OCI-LY3 (cell line): ENCODE measurements around the gene TFR2.
"Not testable (repeated sequence)": the region's sequence is repeated elsewhere in the genome, so short reads cannot be mapped to it uniquely, and the experiment has no call there.

Experiments
- H2AFZ ChIP-seq: fragments of 200-600, 300-600 bp; shearing (Covaris generic); 2 replicates; pipeline ENCODE4 v1.6.0; 2014; ENCODE audit warnings: antibody characterized with exemption, low read depth, low read length
- H3K27ac ChIP-seq: fragments of 200-600, 300-600 bp; sonication (generic); 2 replicates; pipeline ENCODE4 v1.5.1; 2014; ENCODE audit warnings: mild to moderate bottlenecking, low read length, moderate library complexity, mixed read lengths
- H3K27me3 ChIP-seq: fragments of 200-600, 300-600 bp; sonication (generic); 2 replicates; pipeline ENCODE4 v1.6.1; 2014; ENCODE audit warnings: low read depth, low read length, mixed read lengths
- H3K36me3 ChIP-seq: fragments of 200-600, 300-600 bp; sonication (generic); replicated peaks from 2 replicates; pipeline ENCODE3; 2014; ENCODE audit warnings: low read depth, low read length, mixed read lengths
- H3K4me1 ChIP-seq: fragments of 300-600, 200-600 bp; sonication (generic); 2 replicates; pipeline ENCODE4 v1.6.1; 2014; ENCODE audit warnings: low read length, mixed read lengths
- H3K4me2 ChIP-seq: fragments of 200-600, 300-600 bp; sonication (generic); 2 replicates; pipeline ENCODE4 v1.6.1; 2014; ENCODE audit warnings: low read length, mixed read lengths
- H3K4me3 ChIP-seq: fragments of 300-600, 200-600 bp; sonication (generic); 2 replicates; pipeline ENCODE4 v1.5.1; 2014; ENCODE audit warnings: antibody characterized with exemption, mild to moderate bottlenecking, low read length, moderate library complexity
- H3K79me2 ChIP-seq: fragments of 300-600, 200-600 bp; shearing (Covaris generic); 2 replicates; pipeline ENCODE4 v1.6.1; 2014; ENCODE audit warnings: mild to moderate bottlenecking, low read length, mixed read lengths
- H3K9ac ChIP-seq: fragments of 300-600, 200-600 bp; shearing (Covaris generic); 2 replicates; pipeline ENCODE4 v1.6.0; 2014; ENCODE audit warnings: mild to moderate bottlenecking, low read length, moderate library complexity
- H3K9me3 ChIP-seq: fragments of 200-600, 300-600 bp; shearing (Covaris generic); 2 replicates; pipeline ENCODE4 v1.6.1; 2014; ENCODE audit warnings: low read length, mixed read lengths; ENCODE audit not compliant: insufficient read depth
- H4K20me1 ChIP-seq: fragments of 200-600, 300-600 bp; sonication (generic); 2 replicates; pipeline ENCODE4 v1.6.1; 2016; ENCODE audit warnings: low read length, mixed read lengths; ENCODE audit not compliant: insufficient read depth
- CTCF ChIP-seq: fragments of 200-600, 300-600 bp; sonication (generic); IDR thresholded peaks from 2 replicates; pipeline ENCODE4 v1.5.1; 2014; ENCODE audit warnings: antibody characterized with exemption, low read length, low read depth
- EZH2phosphoT487 ChIP-seq: fragments of 200-600 bp; shearing (Covaris generic); IDR thresholded peaks from 2 replicates; pipeline ENCODE4 v1.6.1; 2018; ENCODE audit warnings: antibody characterized with exemption, mixed run types, low read depth

The TFR2 gene

GRCh38 chr7:100671353-100672327, 30.3 kb upstream of the TFR2 start:
- H3K36me3 ChIP-seq = peaks cover 4% of the 10 kb centered on the region
- H3K9ac ChIP-seq = no peak overlapping the region
- H3K27me3 ChIP-seq = no peaks in the 10 kb centered on the region; the same call in 1 of the 2 replicates
- H4K20me1 ChIP-seq = peaks cover 7% of the 10 kb centered on the region; the same call in 1 of the 2 replicates
- no peaks in the 10 kb centered on the region for H3K9me3 ChIP-seq
- no peaks in the 10 kb centered on the region for H3K4me1 ChIP-seq
- H3K27ac ChIP-seq = no peak overlapping the region
- H3K79me2 ChIP-seq = peaks cover 25% of the 10 kb centered on the region
- no peak for TF ChIP-seq EZH2phosphoT487
- TF ChIP-seq CTCF = no peak
- H3K4me2 ChIP-seq = no peak overlapping the region
- H2AFZ ChIP-seq = no peak overlapping the region
- no peak overlapping the region for H3K4me3 ChIP-seq

GRCh38 chr7:100670074-100670473, 28.7 kb upstream of the TFR2 start:
- H2AFZ ChIP-seq = no peak overlapping the region
- H3K4me3 ChIP-seq = no peak overlapping the region
- no peaks in the 10 kb centered on the region for H4K20me1 ChIP-seq
- no peak overlapping the region for H3K4me2 ChIP-seq
- H3K27me3 ChIP-seq = no peaks in the 10 kb centered on the region; the same call in 1 of the 2 replicates
- H3K4me1 ChIP-seq = no peaks in the 10 kb centered on the region
- H3K27ac ChIP-seq = no peak overlapping the region
- H3K36me3 ChIP-seq = no peaks in the 10 kb centered on the region
- TF ChIP-seq CTCF (no peak), EZH2phosphoT487 (no peak)
- peaks cover 14% of the 10 kb centered on the region for H3K79me2 ChIP-seq
- no peak overlapping the region for H3K9ac ChIP-seq
- H3K9me3 ChIP-seq = no peaks in the 10 kb centered on the region

GRCh38 chr7:100669106-100669505, 27.8 kb upstream of the TFR2 start:
- not testable (repeated sequence) for H3K4me1 ChIP-seq, H3K27me3 ChIP-seq, H3K9ac ChIP-seq, H3K4me2 ChIP-seq, H3K36me3 ChIP-seq, H3K79me2 ChIP-seq, H4K20me1 ChIP-seq, H3K27ac ChIP-seq, H3K9me3 ChIP-seq, H2AFZ ChIP-seq, H3K4me3 ChIP-seq

GRCh38 chr7:100668069-100668449, 26.7 kb upstream of the TFR2 start:
- Histone ChIP-seq H3K4me1 (no peaks in the 10 kb centered on the region), H3K27me3 (no peaks in the 10 kb centered on the region; the same call in 1 of the 2 replicates), H3K4me2 (no peak overlapping the region), H3K9ac (no peak overlapping the region), H4K20me1 (no peaks in the 10 kb centered on the region), H3K36me3 (no peaks in the 10 kb centered on the region), H3K4me3 (no peak overlapping the region), H3K27ac (no peak overlapping the region), H3K9me3 (no peaks in the 10 kb centered on the region), H2AFZ (no peak overlapping the region), H3K79me2 (no peaks in the 10 kb centered on the region)
- TF ChIP-seq EZH2phosphoT487 = no peak
- no peak for TF ChIP-seq CTCF
